DMS 273 treated with DMSO at 0.1 percent for 48 hours (cell line): ENCODE results near the gene CHRNA3.

Experiments used
- DNase-seq: peaks from one replicate; lab custom pipeline; 2025; lab: John Stamatoyannopoulos, UW

The CHRNA3 gene

DNA sequence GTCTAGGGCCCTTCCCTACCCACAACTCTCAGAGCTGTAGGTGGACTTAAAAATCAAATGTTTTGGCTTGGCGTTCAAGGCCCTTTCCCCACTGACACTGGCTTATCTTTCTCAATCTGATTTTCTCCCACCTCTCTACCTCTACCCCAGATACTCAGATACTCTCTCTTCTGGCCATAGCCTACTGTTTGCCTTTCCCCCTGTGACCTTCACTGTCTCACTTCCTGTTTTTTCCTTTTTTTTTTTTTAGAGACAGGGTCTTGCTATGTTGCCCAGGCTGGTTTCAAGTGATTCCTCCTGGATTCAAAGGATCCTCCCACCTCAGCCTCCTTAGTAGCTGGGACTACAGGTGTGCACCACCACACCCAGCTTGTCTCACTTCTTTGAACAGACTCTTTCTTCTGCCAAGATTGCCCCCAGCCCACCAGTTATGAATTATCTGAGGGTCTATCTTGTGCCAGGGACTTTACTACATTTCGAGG, 15.6 kb upstream of the CHRNA3 start:
- DNase-seq: no peak

DNA sequence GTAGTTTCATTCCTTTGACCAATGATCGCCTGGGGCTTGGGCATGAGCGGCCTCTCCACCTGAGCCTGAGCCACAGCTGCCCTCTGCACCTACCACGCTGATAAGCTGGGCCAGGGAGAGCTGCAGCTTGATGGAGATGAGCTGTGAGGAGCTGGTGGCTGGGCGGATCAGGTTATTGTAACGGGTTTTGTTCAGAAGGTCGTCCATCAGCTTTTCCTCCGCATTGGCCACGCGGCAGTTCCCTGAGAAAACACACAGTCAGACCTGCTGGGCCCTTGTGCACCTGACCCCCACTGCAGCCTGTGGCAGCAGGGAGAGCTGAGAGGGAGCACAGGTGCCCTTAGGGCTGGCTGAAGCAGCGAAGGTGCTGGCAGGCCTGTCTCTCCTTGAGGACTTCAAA, 14.6 kb upstream of the CHRNA3 start:
- DNase-seq: no peak

DNA sequence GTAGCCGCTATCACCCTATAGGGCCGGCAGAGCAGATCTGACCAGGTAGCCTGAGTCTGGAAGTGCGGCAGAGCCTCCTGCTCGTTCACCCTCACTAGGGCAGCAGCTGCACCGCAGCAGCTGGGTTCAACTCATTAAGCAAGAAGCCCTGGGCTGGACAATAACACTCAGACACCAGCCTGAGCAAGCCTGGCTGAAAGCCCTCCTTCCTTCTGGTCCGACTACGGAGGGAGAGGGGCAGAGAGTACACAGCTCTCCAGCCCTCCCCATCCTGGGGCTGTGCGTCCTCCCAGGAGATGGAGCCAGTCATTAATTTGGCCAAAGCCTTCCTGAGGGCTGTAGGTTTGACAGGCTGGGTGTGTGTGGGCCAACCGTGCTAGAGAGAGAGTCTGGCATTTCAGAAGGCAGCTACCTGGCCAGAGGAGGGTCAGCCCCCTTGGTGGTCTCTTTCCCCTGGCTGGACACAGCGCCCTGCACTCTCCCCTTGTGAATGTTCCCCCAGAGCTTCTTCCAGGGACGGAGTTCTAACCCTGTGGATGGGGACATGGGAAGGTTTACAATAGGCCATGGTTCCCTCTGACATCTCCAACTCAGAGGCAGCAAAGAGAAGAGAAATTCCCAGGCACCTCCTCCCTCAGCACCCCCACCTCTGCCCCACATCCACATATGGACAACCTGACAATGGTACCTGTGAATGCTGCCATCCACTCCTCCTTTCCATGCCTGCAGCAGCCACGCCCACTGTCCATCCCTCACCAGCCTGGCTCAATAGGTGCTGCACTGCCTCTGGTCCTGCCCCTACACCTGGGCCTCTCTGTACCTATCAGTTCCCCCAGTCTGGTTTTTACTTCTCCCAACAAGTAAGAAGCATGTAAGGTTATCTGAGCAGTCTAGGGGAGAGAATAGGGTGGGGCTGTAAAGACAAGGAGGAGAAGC, 13.7 kb upstream of the CHRNA3 start:
- DNase-seq: no peak

DNA sequence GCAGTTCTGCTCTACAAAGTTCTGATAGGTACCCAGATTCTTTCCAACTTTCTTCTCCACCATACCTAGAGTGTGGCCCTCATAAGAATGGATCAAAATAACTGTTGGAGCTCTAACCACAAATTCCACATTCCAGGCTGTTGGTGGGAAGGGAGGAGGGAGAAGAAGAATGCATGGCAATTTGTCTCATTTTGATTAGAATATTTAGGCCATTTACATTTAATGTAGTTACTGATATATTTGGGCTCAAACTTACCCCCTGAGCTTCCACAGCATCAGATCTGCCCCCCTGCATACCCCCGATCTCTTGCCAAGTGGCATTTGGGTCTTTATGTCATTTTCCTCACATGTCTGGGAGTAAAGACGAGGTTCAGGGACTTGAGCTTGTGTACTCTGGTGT, 12.6 kb upstream of the CHRNA3 start:
- no peak for DNase-seq

DNA sequence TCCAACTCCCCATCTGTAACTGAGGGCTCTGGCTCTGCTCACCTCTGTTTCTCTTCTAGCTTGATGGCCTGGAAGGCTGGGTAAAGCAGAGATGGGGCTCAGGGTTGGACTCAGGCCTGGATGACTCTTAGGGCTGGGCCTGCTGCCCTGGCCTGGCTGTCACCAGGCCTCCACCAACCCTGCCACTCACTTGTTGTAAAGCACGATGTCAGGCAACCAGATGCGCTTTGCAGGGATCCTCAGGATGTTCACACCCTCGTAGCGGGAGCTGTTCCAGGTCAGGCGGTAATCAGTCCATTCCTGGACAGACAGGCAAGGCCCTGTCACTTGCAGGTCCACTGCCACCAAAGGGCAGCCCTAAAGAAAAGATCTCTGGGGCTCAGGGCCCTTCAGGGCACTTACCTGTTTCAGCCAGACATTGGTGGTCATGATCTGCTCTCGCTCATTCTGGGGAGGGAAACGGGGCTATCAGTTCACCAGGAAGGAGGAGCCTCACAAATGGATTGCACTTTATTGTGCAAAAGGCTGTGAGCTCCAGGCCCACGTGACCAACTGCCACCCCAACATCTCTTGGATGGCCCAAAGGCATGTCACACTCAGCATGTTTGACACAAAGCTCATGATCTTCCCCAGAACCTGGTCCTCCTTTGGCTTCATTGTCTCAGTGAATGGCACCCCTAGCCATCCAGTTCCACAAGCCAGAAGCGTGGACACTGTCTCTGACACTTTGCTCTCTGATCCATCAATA, 10.3 kb upstream of the CHRNA3 start:
- no peak for DNase-seq

DNA sequence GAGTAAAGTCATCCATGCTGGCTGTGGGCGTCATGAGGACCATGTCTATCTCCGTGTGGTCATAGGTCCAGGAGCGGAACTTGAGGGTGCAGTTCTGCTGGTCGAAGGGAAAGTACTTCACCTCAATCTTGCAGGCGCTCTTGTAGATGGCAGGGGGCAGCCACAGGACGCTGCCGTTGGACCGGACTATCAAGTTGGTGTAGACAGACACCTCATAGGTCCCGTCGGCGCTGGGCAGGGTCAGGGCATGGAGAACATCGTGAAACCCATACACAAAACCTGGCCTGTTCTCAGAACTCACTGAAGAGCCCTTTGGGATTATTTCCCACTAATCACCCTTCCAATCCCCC, 8.9 kb upstream of the CHRNA3 start:
- no peak for DNase-seq

DNA sequence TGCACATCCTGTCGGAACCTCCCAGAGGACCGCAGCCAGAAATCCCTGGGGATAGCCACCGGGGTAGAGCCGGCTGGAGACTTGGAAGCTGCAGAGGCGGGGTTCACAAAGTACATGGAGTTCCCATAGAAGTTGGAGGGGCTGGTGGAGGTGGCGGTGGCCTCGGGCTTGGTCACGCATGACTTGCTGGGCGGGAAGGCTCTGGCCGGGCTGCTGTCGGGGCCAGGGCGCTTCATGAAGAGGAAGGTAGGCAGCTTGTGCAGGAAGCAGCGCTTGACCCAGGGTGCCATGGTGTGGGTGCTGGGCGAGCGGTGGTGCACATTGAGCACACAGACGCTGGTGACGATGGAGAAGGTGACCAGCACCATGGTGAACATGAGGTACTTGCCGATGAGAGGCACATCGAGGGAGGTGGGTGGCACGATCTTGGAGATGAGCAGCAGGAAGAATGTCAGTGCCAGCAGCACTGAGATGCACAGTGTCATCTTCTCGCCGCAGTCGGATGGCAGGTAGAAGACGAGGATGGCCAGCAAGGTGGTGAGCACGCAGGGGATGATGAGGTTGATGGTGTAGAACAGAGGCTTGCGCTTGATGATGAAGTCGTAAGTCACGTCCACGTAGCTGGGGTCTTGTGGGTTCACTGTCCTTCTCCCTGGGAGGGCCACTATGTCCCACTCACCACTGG, 8.4 kb upstream of the CHRNA3 start:
- DNase-seq: no peak

DNA sequence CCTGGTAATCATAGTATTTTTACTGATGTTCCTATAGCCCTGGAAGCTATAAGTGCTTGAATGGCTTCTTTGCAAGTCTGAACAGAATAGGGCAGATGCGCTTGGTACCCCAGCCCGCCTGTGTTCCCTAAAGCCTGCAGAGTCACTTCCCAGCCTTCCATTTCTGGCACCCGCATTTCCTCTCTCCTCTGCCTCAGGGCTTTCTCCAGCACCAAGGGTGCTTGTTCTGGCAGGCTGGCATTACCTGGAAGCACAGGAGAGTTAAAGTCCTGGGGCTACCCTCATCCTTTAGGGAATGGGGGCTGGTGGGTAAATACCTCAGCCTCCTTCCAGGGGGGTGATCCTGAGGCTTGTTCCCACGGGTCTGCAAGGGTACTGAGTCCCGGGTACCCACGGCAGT, 7.4 kb upstream of the CHRNA3 start:
- DNase-seq: no peak

DNA sequence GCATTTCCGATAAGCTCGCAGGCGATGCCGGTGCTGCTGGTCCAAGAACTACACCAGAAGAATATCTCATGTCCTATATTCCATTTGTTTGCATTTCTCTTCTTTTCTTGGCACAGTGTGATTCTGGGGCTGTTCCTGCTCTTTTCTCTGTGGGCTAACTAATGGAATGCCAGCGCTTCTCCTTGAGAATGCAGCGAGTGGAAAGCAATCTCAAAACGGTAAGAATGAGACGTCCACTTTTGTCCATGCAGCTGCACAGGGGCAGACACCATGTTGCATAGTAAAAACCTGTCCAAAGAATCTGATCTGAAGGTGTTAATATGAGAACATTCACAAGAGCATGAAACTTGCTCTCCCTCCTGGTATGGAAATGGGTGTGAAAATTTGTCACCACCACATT, 6.6 kb upstream of the CHRNA3 start:
- no peak for DNase-seq

DNA sequence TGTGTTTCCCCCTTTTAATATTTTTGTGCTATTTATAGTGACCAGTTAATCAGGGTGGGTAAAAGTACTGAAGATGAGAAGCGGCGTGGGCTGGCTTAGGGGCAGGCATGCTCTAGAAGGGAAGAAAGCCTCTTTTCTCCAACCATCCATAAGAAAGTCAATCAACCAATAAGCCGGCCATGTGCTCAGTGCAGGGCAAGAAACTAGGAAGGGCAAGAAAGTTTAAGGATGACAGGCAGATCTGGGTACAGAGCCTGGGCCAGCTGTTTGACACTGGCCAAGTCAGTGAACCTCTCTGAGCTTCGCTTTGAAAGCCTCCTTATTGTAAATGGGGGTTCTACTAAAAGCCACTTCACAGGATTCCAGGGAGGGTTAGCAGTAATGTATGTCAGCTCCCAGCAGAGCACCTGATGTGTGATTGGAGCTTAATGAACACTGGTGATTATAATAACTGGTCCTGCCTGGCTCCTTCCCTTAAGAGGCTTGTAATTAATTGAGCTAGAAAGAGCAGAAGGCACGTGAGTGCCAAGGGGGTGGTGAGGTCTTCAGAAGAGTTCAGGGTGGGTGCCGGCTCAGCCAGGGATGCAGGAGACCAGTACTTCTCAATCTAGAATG, 5.7 kb upstream of the CHRNA3 start:
- no peak for DNase-seq

DNA sequence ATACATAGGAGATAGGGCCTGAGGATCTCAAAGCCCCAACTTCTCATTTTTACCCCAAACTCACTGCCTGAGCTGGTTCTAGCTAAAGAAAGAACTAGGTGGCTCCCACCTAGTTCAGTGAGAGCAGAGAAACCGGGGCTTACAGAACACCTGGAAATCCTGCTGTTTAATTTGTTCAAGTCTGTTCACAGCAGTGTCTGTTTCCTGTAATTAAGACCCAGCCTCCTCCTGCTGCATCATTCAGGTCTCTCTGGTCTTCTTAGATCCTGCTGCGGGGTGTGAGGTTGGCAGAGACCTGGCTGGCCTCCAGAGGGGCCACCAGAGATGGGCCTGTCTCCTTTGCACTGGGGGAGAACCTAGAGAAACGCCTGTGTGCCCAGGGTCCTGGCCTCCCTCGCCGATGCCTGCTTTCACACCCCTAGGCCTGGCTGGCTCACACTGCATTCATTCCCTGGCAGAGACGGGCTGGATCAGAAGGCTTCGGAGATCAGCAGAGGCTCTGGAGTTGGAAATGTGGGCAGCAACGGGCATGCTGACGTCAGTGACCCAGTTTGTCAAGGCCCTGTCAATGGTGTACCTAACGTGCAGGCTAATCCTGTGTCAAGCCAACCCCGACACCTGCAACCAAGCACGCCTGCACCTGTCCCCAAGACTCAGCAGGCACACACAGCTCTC, 4.9 kb upstream of the CHRNA3 start:
- no peak for DNase-seq

DNA sequence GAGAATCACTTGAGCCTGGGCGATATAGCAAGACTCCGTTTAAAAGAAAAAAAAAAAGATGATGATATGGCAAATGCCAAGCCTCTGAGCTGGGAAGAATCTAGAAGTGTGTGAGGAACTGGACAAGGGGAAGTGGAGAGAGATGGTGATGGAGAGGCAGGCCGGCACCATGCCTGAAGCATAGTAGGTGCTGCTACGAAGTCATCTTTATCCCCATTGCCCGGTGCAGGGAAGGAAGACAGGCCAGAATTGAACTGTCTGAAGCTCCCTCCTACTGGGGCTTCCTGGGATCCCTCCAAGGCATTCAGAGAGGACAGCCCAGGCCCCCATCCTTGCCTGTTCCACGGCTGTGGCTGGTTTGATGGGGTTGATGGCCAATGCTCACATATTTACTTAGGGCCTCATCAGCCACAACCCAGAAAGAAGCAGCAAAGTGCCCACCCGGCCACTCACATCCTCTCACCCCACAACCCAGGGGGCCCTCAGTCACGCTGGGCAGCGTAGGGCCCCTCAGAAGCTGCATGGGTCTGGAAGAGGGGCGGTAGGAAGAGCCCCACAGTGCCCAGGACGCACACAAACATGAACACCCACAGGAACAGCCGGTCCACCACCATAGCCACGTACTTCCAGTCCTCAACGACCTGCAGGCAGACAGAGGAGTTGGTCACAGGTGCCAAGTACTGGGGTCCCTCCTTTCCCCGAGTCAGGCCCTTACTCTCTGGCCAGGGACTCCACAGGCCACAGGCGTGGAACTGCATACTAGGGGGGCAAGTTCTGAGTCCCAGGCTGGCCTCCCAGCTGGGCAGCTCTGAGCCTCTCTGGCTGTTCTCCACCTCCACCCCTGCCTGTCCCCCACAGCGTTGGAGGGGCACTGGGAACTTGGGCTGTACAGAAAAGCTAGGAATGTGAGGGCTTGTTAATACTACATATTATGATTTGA, 4.1 kb upstream of the CHRNA3 start:
- no peak for DNase-seq

DNA sequence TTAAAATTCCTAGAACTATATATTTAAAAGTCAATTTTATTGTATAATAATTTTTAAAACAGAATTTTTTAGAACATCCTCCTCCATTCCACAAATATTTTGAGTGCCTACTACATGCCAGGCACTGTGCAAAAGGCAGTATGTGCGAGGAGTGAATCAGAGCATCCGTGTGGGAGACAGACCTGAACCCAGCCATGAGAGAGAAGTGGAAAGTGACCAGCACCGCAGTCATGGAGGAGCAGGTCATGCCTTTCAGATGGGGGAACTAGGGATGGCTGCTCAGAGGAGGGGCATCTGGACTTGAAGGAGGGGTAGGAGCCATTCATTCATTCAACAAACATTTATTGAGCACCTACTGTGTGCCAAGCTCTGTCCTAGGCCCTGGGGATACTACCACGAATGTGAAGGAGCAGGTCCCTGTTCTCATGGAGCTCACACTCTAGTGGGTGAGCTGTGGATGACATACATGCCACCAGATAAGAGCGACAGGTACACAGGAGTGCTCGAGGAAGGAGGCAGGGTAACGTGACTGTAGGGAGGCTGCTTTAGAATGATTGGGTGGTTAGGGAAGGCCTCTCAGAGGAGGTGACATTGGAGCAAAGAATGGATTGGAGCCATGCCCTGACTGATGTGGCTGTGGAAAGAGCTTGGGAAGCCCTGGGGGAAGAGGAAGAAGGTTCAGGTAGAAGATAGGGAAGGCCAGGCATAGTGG, 3.1 kb upstream of the CHRNA3 start:
- DNase-seq: no peak

DNA sequence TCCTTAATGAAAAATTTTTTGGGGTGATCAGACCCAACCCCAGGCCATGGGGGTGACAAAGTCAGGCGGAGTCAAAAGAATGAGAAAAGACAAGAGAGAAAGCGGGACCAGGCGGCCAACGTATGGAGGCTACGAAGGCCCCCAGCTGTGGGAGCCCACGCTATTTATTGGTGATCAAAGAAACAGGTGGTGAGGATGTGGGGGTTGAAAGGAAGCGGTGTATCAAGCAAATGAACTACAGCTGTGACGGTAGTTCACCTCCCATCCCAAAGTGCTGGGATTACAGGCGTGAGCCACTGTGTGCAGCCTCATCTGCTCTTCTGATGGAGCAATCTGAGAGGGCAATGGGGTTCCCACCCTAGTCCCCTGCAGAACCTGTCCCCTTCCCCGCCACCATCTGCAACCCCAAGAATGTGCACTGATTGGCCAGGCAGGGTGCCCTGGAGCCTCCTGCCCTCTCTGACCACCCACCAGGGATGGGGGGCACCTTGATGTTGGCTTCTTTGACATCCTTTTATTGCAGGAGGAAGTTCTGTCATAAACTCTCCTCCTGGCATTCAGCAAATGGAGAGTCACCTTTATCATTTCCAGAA, 1.1 kb upstream of the CHRNA3 start:
- no peak for DNase-seq

DNA sequence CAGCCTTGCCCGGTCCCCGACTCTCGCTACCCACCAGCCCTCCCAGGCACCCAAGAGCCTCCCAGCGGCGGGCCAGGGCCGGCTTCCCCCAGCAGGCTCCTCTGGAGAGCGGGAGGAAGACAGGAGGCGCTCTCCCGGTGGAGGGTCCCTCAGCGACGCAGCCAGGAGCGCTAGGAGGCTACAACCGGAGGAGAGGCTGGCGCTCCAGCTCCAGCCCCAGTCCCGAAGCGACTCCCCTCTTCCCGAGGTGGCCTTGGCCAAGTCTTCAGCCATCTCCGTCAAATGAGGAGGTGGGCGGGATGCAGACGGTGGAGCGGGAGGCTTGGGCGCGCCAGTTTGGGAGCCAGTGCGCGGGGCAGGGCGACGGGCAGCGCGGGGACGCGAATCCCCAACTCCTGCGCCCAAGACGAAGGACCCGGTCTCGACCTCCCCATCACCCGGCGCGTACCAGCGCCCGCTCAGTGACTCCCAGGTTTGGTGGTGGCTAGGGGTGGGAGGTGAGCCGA, 722 bp downstream of the CHRNA3 start:
- DNase-seq: no peak

DNA sequence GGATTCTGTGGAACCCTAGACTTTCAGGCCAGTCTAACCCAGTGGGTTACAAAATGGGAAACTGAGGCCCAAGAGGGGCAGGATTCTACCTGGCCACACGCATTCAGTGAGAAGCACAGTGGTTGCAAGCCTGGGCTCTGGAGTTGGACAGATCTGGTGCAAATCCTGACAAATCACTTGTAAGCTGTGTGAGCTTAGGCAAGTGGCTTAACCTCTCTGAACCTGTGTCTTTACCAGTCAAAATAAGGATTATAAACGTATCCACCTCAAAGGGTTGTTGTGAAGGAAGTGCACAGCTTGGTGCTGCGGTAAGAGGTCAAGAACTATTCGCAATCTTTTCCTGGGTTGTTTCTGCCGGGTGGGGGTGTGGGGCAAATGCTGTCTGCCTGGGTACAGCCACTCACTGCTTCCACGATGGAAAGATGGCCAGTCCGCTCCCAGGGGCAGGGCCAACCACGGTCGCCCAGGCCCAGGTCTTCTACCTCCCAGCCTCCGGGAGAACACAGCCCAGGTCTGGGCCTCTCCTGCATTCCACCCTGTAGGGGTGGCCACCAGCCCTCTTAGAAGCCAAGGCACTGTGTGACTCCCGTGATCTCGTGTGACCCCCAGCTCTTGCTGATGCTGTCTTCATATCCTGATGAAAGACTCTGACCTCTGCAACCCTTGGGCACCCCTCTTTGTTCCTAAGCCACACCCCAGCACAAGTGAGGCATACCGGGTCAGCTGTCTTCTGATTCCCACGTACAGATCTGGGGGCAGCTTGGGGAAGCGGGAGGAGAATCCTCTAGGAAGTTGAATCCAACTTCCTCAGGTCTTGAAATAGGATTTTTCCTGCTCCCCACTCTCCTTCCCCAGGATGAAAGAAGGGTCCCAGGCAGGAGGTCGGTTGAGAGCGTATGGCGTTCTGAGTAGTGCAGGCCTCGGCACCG, 1.5 kb downstream of the CHRNA3 start:
- no peak for DNase-seq

DNA sequence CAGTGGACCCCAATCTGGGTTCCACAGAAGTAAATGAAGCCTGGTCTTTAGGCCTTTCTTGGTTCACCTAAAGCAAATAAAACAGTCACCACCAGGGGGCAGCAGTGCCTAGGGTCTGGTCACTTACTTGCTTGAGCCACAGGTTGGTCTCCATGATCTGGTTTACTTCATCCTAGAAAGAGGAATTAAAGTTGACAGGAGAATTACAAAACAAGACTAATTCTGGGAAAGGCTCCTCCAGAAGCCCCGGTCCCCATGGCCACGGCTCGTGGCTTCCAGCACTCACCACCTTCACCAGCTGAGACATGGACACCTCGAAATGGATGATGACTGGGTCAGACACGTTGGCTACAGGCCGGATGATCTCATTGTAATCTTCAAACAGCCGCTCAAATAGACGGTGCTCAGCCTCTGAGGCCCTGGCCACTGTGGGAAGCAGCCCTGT, 2.3 kb downstream of the CHRNA3 start:
- peak; percentile 36 for DNase-seq

DNA sequence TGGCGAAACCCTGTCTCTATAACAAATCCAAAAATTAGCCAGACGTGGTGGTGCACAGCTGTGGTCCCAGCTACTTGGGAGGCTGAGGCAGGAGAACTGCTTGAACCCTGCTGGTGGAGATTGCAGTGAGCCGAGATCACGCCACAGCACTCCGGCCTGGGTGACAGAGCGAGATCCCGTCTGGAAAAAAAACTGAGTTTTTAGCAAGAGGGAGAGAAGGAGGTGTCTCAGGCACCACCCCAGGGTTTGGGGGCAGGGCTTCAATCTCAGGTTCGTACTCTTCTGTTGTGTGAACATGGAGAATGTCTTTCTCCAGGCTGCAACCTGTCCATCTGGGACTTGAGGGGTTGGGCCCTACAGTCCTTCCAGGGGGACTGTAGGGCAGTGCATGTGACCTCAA, 2.7 kb downstream of the CHRNA3 start:
- DNase-seq: no peak
